Measurements from ENCODE around the gene TBXAS1.

TBXAS1 gene

DNA sequence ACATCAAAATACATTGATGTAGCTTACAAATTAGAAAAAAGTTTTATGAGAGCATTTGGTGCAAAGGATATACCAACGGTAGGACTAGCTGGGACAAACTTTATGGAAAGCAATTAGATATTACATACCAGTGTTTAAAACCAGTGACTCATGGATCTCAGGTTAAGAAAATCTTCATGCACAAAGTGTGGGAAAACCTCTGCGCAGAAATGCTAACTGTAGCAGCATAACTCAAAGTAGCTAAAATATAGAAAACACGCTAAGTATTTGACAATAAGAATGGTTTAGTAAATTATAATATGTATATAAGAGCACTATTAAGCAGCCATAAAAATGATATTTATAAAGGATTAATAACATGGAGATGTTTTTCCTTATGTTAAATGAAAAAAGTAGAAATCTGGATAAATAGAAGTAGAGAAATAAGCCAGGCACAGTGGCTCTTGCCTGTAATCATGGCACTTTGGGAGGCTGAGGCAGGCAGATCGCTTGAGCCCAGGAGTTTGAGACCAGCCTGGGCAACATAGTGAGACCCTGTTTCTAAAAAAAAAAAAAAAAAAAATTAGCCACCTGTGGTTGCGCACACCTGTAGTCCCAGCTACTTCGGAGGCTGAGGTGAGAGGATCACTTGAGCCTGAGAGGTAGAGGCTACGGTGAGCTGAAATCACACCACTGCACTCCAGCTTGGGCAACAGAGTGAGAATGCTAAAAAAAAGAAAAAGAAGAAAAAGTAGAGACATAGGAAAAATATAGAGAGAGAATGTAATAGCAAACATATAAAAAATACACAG is 37.2 kb downstream of the TBXAS1 start:
- POLR2A ChIA-PET = no interaction called here
- CTCF ChIA-PET = interaction anchor here (0.7 to 0.9 kb wide), 3 partner anchors 11 to 22 kb away, joined by 3 read pairs; no protein-coding TSS in a partner anchor
- DNase-seq (ENCODE audit: extremely low spot score) = no peak
- TF ChIP-seq CTCF (IDR thresholded peaks at IDR 0.05; ENCODE audit: control extremely low read depth, extremely low read depth, low read depth, missing control alignments) = no peak

GRCh38 chr7:139867847-139868246 is 38.8 kb downstream of the TBXAS1 start:
- no peak for TF ChIP-seq CTCF (IDR thresholded peaks at IDR 0.05; ENCODE audit: control extremely low read depth, extremely low read depth, low read depth, missing control alignments)
- ChIA-PET CTCF (no interaction called here), POLR2A (no interaction called here)
- DNase-seq (ENCODE audit: extremely low spot score) = no peak

DNA sequence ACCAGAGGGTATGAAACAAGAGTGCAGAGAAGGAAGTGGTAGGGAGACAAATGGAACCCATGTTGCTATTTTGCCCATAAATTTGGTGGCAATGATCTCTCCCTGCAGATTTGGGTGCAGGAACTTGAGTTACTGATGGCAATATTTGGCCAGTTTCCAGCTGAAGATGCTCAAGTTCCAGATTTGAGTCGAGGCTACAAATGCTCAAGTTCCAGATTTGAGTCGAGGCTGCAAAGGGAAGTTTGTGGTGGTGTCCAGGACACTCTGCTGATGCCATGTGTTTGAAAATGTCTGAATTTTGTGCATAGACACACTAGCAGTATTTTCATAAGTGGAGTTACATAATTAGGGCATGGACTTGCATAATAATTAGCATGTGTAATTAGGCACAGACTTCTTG is 40.8 kb downstream of the TBXAS1 start:
- CTCF ChIA-PET = no interaction called here
- no peak for TF ChIP-seq CTCF (IDR thresholded peaks at IDR 0.05; ENCODE audit: control extremely low read depth, extremely low read depth, low read depth, missing control alignments)
- no peak for DNase-seq (ENCODE audit: extremely low spot score)
- POLR2A ChIA-PET = no interaction called here

DNA sequence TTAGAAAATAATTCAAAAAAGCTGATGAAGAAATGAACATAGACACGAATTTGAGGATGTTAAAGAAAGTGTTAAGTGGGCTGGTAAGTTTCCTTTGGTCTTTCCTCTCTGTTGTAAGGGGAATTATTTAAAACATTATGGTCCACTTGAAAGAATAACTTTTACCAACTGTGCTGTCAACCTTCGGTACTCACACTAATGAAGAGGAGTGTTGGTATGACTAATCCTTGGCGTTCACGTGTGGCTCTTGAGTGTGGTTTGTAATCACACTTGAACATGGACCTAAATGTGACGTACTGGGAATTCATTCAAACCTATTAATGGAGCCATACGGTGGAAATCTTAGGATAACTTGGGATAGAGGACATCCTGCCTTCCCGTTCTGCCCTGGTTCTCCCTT is 41.3 kb downstream of the TBXAS1 start:
- DNase-seq (ENCODE audit: extremely low spot score) = no peak
- CTCF ChIA-PET = no interaction called here
- POLR2A ChIA-PET = no interaction called here
- no peak for TF ChIP-seq CTCF (IDR thresholded peaks at IDR 0.05; ENCODE audit: control extremely low read depth, extremely low read depth, low read depth, missing control alignments)

GRCh38 chr7:139871331-139871730 is 42.3 kb downstream of the TBXAS1 start:
- TF ChIP-seq CTCF (IDR thresholded peaks at IDR 0.05; ENCODE audit: control extremely low read depth, extremely low read depth, low read depth, missing control alignments) = no peak
- no peak for DNase-seq (ENCODE audit: extremely low spot score)
- ChIA-PET CTCF (interaction anchor here (1.0 kb wide), 2 partner anchors 11 to 99 kb away, joined by 4 to 5 read pairs; no protein-coding TSS in a partner anchor), POLR2A (no interaction called here)

DNA sequence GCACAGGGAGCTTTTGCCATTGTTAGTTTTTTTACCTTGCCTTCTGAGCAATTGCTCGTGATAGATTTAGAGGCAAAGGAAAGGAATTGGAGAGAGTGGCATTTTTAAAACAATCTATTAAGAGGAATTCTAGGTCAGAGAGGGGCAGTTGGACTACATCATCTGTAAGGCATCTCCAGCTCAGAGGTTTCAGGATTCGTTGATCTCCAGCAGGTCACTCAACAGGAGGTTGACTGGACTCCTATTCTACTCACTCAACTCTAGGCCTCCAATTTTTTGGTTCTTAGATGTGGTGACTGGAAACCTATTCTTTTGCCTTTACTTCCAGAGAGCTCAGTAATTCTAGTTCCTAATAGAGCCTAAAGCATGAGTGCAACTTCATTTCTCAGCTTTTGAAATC is 42.8 kb downstream of the TBXAS1 start:
- CTCF ChIA-PET = interaction anchor here (1.0 kb wide), 2 partner anchors 11 to 100 kb away, joined by 4 to 5 read pairs; no protein-coding TSS in a partner anchor
- DNase-seq (ENCODE audit: extremely low spot score) = no peak
- no peak for TF ChIP-seq CTCF (IDR thresholded peaks at IDR 0.05; ENCODE audit: control extremely low read depth, extremely low read depth, low read depth, missing control alignments)
- POLR2A ChIA-PET = no interaction called here
